ENCODE measurements around the gene NUP205. TPM values are rescaled to one million over a fixed set of nuclear protein-coding genes. Genes with fewer than 3 reads are reported as not detected.
A peak's percentile ranks its signal among the peaks of the same experiment; 100 is the strongest.

The NUP205 gene
- total and polyA plus RNA-seq, 2 of the 13 experiments (the other 11 are each of a cell fraction or from before 2014, with no cell fraction given), result 46.2 to 87.2 TPM

GRCh38 chr7:135509839-135510591 lies 47.7 kb upstream of the NUP205 start, which contains the start of gene CNOT4 (continued):
- no peak for TF ChIP-seq HMG20A (CRISPR knock-in tag; IDR thresholded peaks at IDR 0.05; ENCODE audit: borderline replicate concordance)
- 0 out of 2 replicates have a peak, but pooled peaks have one; percentile 37 for TF ChIP-seq ZNF713 (CRISPR knock-in tag; IDR thresholded peaks at IDR 0.05)
- no peak for TF ChIP-seq LCORL (IDR thresholded peaks at IDR 0.05)
- peak; percentile 36; the same call in 1 of the 2 replicates for TF ChIP-seq LCORL (CRISPR knock-in tag; IDR thresholded peaks at IDR 0.05)
- peak; percentile 87 for TF ChIP-seq MYC (CRISPR knock-in tag; IDR thresholded peaks at IDR 0.05; ENCODE audit: borderline replicate concordance)
- TF ChIP-seq ZBTB20 (CRISPR knock-in tag; IDR thresholded peaks at IDR 0.05; ENCODE audit: borderline replicate concordance, low read depth), result no peak
- no peak for TF ChIP-seq ZNF234 (CRISPR knock-in tag; conservative IDR thresholded peaks at IDR 0.05)
- TF ChIP-seq, protein P1, sequence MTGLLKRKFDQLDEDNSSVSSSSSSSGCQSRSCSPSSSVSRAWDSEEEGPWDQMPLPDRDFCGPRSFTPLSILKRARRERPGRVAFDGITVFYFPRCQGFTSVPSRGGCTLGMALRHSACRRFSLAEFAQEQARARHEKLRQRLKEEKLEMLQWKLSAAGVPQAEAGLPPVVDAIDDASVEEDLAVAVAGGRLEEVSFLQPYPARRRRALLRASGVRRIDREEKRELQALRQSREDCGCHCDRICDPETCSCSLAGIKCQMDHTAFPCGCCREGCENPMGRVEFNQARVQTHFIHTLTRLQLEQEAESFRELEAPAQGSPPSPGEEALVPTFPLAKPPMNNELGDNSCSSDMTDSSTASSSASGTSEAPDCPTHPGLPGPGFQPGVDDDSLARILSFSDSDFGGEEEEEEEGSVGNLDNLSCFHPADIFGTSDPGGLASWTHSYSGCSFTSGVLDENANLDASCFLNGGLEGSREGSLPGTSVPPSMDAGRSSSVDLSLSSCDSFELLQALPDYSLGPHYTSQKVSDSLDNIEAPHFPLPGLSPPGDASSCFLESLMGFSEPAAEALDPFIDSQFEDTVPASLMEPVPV (CRISPR knock-in tag; IDR thresholded peaks at IDR 0.05), result no peak
- no peak for TF ChIP-seq ZNF142 (CRISPR knock-in tag; IDR thresholded peaks at IDR 0.05)
- peak; percentile 81 for TF ChIP-seq SUZ12 (IDR thresholded peaks at IDR 0.05; ENCODE audit: low read depth, low read length)
- TF ChIP-seq ZNF367 (CRISPR knock-in tag; IDR thresholded peaks at IDR 0.05; ENCODE audit: borderline replicate concordance), result no peak
- TF ChIP-seq, protein P2, sequence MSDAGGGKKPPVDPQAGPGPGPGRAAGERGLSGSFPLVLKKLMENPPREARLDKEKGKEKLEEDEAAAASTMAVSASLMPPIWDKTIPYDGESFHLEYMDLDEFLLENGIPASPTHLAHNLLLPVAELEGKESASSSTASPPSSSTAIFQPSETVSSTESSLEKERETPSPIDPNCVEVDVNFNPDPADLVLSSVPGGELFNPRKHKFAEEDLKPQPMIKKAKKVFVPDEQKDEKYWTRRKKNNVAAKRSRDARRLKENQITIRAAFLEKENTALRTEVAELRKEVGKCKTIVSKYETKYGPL (CRISPR knock-in tag; IDR thresholded peaks at IDR 0.05), result no peak
- TF ChIP-seq AHDC1 (CRISPR knock-in tag; IDR thresholded peaks at IDR 0.05; ENCODE audit: borderline replicate concordance), result no peak
- no peak for TF ChIP-seq KLF11 (CRISPR knock-in tag; IDR thresholded peaks at IDR 0.05)
- no peak for TF ChIP-seq MLLT10 (CRISPR knock-in tag; IDR thresholded peaks at IDR 0.05)
- TF ChIP-seq KMT2B (CRISPR knock-in tag; IDR thresholded peaks at IDR 0.05), result peak; percentile 89

Measured in HepG2 (cell line).